Measurements from ENCODE around the gene C1orf115.
A peak's percentile ranks its signal among the peaks of the same experiment; 100 is the strongest.

- TF ChIP-seq CTCF (IDR thresholded peaks at IDR 0.05 in 4 of 5, conservative IDR thresholded peaks at IDR 0.05 in 1 of 5) (peak; percentile 51 to 76 (median 66)), POLR2A (IDR thresholded peaks at IDR 0.05) (no peak)
These were observed 10.0 kb upstream of the C1orf115 start for GRCh38 chr1:220680085-220680687.

Measured in gastrocnemius medialis (tissue), 4 donors.